ENCODE data around the gene HPCAL1. TPM values are rescaled to one million over a fixed set of nuclear protein-coding genes. Genes with fewer than 3 reads are reported as not detected.

The HPCAL1 gene
- total and polyA plus RNA-seq, 2 experiments from 2014 or later = 13.4 to 25.5 TPM

DNA sequence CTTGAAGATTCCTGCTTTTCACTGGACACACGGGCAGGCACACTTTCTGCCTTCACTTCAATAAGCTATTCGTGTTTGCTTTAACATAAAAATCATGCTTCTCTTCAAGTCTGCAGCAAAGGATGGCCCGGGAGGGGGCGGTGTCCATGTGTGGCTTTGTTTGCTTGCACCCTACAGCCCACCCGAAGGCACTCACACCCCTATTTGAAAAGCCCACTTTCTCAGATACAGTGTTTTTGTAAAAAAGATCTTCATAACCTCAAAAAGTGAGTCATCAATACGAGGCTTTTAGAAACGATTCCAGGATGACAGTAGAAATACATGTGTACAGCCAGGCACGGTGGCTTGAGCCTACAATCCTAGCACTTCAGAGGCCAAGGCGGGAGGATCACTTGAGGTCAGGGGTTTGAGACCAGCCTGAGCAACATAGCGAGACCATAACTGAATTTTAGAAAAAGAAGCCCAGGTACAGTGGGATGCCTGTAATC lies 36.5 kb upstream of the HPCAL1 start:
- Histone ChIP-seq H3K27ac (no peak overlapping the region), H3K4me1 (ENCODE audit: low read depth) (peaks cover 4% of the 10 kb centered on the region), H3K36me3 (no peaks in the 10 kb centered on the region), H3K27me3 (no peaks in the 10 kb centered on the region), H3K4me3 (no peak overlapping the region), H3K9me3 (ENCODE audit: low read depth) (no peaks in the 10 kb centered on the region)
- TF ChIP-seq, protein P1, sequence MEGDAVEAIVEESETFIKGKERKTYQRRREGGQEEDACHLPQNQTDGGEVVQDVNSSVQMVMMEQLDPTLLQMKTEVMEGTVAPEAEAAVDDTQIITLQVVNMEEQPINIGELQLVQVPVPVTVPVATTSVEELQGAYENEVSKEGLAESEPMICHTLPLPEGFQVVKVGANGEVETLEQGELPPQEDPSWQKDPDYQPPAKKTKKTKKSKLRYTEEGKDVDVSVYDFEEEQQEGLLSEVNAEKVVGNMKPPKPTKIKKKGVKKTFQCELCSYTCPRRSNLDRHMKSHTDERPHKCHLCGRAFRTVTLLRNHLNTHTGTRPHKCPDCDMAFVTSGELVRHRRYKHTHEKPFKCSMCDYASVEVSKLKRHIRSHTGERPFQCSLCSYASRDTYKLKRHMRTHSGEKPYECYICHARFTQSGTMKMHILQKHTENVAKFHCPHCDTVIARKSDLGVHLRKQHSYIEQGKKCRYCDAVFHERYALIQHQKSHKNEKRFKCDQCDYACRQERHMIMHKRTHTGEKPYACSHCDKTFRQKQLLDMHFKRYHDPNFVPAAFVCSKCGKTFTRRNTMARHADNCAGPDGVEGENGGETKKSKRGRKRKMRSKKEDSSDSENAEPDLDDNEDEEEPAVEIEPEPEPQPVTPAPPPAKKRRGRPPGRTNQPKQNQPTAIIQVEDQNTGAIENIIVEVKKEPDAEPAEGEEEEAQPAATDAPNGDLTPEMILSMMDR (IDR thresholded peaks at IDR 0.05; ENCODE audit: low read depth, low read length) = no peak
- DNase-seq (ENCODE audit: low read depth in 1 of 2, low spot score in 1 of 2) = peak in 1 of 2 donors; percentile 8

- Histone ChIP-seq H3K4me3 (no peak overlapping the region), H3K4me1 (ENCODE audit: low read depth) (peaks cover 4% of the 10 kb centered on the region), H3K36me3 (no peaks in the 10 kb centered on the region), H3K9me3 (ENCODE audit: low read depth) (no peaks in the 10 kb centered on the region), H3K27me3 (no peaks in the 10 kb centered on the region), H3K27ac (no peak overlapping the region)
- no peak for DNase-seq (ENCODE audit: low read depth in 1 of 2, low spot score in 1 of 2)
- TF ChIP-seq, protein P1 (IDR thresholded peaks at IDR 0.05; ENCODE audit: low read depth, low read length) = no peak
Measured at GRCh38 chr2:10267036-10267435, 35.7 kb upstream of the HPCAL1 start.

- Histone ChIP-seq H3K4me3 (no peak overlapping the region), H3K4me1 (ENCODE audit: low read depth) (peaks cover 4% of the 10 kb centered on the region), H3K27me3 (no peaks in the 10 kb centered on the region), H3K27ac (no peak overlapping the region), H3K9me3 (ENCODE audit: low read depth) (no peaks in the 10 kb centered on the region), H3K36me3 (no peaks in the 10 kb centered on the region)
- TF ChIP-seq, protein P1 (IDR thresholded peaks at IDR 0.05; ENCODE audit: low read depth, low read length) = no peak
- no peak for DNase-seq (ENCODE audit: low read depth in 1 of 2, low spot score in 1 of 2)
Measured at GRCh38 chr2:10267551-10268465, 34.9 kb upstream of the HPCAL1 start.

- TF ChIP-seq, protein P1 (IDR thresholded peaks at IDR 0.05; ENCODE audit: low read depth, low read length) = no peak
- Histone ChIP-seq H3K27me3 (no peaks in the 10 kb centered on the region), H3K4me1 (ENCODE audit: low read depth) (peaks cover 4% of the 10 kb centered on the region)
Measured at GRCh38 chr2:10269291-10269690, 33.4 kb upstream of the HPCAL1 start.

DNA sequence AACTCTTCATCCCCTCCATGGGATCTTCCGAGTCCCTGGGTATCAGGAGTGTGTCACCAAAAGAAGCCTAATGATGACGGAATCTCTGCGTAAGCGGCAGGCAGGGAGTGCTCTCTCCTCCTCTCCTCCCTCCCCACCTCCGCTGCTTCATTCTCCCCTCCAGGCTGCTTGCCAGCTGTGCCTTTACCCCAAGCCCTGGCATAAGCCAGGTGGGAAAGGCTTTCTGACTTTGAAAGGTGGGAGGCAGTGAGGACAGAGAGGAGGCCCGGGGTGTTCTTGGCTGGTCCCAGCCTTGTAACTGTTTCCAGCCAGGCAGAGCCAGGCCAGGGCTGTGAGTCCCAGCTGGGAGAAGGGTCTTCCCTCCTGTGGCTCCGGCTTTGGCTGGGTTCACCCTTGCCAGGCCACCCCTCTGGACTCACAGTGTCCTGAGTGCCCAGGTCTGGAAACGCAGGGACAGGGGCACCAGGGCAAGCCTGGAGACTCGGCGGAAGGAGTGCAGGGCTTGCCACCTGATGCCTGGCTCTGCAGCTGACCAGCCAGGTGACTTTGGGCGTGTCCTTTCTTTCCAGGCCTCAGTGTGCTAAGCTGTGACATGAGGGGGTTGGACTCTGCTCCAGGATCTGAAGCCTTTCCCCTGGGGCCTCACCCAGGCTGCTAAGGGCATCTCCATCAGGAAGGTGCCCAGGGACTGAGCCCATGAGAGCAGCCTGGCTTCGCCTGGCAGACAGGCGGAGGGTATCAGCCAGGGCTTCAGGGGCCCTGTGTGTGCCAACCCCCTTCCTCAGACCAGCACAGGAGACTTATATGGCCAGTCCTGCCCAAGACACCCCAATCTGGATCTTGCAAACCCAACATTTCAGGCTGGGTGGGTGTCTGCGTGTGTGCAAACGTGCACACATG lies 32.7 kb upstream of the HPCAL1 start:
- H3K36me3 ChIP-seq = no peaks in the 10 kb centered on the region
- no peak for DNase-seq (ENCODE audit: low read depth in 1 of 2, low spot score in 1 of 2)
- TF ChIP-seq, protein P1 (IDR thresholded peaks at IDR 0.05; ENCODE audit: low read depth, low read length) = no peak
- H3K27me3 ChIP-seq = no peaks in the 10 kb centered on the region
- H3K9me3 ChIP-seq (ENCODE audit: low read depth) = no peaks in the 10 kb centered on the region
- H3K27ac ChIP-seq = no peak overlapping the region
- H3K4me1 ChIP-seq (ENCODE audit: low read depth) = peaks cover 4% of the 10 kb centered on the region
- H3K4me3 ChIP-seq = no peak overlapping the region

More at GRCh38 chr2:10269291-10269690, 33.4 kb upstream of the HPCAL1 start:
- no peak overlapping the region for H3K4me3 ChIP-seq
- DNase-seq (ENCODE audit: low read depth in 1 of 2, low spot score in 1 of 2) = no peak
- H3K9me3 ChIP-seq (ENCODE audit: low read depth) = no peaks in the 10 kb centered on the region
- no peak overlapping the region for H3K27ac ChIP-seq
- no peaks in the 10 kb centered on the region for H3K36me3 ChIP-seq
